Stimulated activated CD8-positive, alpha-beta memory T cell treated with anti-CD3 and anti-CD28 coated beads, Interleukin-15, amount 100 ng/mL, for 24 hours (primary cell): ENCODE data around the gene AQP1.

Experiments used
- DNase-seq: peaks from one replicate; pipeline ENCODE4 v3.0.0-alpha.2; 2020; ENCODE audit warnings: low read depth

Gene AQP1

DNA sequence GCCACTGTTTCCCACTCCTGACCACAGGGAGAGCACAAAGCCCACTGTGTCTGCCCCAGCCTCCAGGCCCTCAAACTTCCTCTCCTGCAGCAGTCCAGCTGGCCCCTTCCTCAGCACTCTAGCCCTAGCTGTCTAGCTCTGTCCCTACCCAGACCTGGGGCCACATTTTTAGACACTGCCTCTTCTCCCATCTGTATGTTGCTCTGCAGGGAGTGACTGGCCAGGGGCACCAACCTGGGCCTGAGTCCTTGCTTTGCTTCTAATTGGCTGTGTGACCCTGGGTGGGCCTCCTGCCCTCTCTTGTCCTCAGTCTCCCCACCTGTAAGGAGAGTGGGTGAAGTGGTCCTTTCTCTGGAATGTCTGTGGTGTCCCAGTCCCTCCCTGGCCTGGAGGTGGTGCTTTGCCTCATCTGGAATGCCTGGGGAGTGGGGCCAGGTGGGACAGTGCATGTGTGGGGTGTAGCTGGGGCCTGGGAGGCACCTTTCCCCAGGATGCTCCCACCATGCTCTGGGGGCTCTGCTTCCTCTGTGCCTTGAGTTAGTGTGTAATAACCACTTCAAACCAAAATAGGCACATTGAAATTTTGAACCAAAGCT is 25.1 kb downstream of the AQP1 start:
- no peak for DNase-seq

DNA sequence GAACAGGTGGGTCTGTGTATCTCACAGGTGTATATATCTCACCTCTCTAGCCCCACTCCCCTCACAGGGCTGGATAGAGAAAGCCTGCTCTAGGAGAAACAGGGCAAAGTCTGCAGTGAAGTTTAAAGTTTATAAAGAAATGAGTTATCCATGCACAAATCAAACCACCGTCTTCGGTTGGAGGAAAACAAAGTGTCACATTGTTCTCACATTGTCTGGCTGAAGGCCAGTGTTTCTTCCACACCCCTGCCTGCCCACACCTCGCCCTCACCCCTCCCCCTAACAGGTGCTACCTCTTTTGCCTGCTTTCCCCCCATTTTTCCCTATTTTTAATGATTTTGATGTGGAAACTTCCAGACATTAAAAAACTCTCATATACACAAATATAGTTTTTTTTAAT is 25.8 kb downstream of the AQP1 start:
- DNase-seq: no peak

DNA sequence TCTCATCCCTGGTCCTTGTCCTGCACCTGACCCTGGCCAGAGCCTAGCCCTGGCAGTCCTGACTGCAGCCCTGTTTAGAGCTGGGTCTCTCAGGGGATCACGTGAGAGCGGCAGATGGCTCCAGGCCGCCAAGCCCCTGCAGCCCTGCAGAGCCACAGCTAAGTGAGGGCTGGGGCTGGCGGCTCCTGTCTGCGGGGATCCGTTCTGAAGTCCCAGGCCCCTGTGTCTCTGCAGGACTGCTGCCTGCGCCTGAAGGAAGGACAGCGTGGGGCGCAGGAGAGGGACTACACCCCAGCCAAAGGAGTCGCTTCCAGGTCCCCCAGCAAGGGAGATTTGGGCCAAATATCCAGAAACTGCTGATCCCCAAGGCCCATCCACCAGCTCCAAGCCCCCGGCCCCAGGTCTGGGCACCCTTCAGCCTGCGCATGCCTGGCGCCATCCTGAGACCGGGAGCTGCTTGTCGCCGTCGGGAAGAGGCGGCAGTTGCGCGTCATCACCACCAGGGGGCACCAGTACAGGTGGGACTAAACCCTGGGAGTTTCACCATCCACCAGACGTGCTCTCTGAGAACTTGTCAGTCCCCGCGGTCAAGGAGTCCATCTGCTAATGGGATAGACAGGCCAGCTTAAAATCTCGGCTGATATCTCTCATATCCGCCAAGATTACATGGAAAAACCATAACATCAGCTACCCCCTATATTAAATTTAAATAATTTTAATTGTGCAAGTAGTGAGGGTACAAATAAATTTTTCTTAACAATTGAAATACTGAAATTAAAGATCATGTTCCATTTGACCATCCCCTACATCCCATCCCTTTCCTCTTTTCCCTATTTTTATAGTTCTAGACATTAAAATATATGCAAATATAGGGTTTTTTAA is 27.0 kb downstream of the AQP1 start:
- peak; percentile 50 for DNase-seq

DNA sequence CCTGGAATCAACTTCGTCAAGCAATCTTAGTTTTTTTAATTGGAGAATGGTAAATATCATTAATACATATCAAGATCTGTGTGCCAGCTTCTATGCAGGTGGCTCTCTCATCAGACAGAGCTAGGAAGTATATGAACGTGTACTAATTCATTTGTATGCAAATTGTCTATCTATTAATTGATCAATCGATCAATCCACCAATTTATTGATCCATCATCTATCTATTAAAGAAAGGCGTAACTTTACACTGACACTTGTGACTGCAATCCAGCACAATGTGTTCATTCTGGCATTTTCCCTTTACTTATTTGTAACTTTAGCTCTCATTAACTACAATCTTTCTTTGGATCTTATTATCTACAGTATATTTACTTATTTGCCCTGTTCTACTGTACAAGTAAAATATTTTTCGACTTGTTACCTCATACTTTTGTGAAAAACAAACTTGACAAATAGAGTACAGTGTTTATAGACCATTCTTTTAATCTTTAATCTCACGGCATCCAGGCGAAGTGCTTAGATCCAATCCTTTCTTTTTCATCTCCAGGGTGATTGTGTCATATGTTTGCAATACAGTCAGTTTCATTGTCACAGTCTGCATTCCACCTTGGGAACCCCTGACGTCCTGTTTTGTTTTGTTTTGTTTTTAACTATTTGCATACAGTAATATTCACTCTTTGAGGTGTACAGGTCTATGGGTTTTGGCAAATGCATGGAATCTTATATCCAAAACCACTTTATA is 30.1 kb downstream of the AQP1 start:
- DNase-seq: no peak

DNA sequence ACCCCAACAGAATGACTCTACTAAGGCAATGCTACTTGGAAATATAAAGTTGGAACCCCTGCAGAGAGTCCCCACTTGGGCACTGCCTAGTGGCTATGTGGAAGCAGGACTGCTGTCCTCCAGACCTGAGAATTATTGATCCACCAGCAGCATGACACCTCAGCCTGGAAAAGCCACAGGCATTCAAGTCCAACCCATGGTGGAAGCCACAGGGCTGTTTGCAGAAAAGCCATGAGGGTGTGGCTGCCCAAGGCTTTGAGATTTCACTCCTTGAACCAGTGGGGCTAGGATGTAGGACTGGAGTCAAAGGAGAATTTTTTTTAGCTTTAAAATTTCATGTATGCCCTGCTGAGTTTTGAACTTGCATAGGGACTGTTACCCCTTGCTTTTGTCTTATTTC is 38.5 kb downstream of the AQP1 start:
- no peak for DNase-seq

DNA sequence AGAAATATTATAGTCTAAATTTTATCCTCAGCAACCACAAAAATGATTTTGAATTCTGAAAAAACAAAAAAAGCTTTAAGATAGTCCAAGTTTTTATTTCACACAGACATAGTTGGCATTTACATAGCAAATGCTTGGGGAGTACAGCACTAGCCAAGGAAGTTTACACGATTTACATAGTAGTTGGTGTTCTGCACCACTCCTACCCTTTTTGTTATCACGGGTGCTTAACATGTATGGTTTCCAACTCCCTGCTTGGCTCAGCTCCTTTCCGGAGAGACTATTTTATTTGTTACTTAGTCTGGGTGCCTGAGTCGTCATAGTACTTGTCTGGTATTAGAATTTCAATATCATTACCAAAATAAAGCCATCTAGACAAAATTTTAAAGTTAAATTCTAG is 43.3 kb downstream of the AQP1 start:
- DNase-seq: no peak

DNA sequence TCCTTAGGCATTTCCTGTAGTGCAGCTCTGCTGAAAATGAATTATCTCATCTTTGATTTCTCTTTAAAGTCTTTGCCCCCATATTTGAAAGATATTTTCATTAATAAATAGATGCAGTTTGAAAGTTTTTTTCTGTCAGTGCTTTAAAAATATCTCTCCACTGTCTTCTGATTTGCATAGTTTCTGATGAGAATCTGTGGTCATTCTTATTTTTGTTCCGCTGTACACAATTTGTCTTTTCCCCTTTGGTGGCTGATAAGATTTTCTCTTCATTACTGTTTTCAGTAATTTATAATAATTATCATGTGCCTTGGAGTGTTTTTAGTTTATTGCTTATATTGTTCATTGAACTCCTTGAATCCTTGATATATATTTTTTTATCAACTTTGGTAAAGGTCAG is 45.1 kb downstream of the AQP1 start:
- no peak for DNase-seq

DNA sequence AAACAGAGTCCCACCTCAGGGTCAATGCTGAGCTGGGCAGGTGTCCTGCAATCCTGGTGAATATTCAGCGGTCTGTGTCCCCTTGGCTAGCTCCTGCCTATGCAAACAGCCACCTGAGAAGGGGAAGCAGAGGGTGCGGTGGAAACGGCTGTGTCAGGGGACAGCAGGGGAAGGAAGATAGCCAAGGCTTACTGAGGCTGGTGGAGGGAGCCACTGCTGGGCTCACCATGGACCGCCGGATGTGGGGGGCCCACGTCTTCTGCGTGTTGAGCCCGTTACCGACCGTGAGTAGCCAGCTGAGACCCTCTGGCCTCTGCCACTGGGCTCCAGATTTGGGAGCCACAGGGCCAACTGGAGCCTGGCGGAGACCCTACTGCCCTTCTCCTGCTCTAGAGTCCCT is 52.2 kb downstream of the AQP1 start, which contains the start of gene GHRHR:
Gene GHRHR (plus strand): TSS at position 112 of the 400 bp plus-strand sequence. CDS start 116 bp downstream, at position 228.
- no peak for DNase-seq

DNA sequence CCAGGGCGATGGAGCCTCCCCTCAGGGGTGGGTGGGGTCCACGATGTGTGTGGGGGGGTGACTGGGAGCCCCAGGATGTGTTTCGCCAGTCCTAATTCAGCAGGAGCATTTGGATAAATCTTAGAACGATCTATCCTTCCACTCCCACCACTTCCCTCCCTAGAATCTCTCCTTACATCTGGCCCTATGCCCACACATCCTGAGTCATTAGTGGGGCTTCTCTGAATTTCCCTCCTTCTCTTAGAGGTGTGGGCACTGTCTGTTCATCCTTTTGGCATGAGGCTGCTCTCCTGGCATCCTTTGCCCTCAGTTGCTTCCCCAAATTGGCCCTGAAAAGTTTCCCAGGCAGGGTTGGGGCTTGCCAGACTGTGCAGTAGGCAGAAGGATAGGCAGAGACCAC is 53.7 kb downstream of the AQP1 start:
- no peak for DNase-seq

DNA sequence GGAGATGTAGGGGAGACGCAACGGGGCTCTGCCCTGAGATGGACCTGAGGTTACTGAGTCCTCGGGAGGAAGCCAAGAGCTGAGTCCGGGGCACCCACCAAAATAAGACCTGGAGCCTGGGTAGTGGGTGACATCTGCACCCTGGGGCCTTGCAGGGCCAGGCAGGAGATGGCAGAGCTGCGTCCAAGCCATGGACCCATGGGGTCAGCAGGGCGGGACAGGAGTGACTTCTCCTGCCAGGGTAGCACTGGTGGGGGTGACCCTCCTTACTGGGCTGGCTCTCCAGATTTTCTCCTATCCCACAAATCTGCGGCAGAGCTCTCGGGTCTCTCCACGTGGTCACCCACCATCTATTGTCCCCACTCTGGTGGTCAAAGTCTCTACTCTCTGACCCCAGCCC is 54.2 kb downstream of the AQP1 start:
- no peak for DNase-seq

DNA sequence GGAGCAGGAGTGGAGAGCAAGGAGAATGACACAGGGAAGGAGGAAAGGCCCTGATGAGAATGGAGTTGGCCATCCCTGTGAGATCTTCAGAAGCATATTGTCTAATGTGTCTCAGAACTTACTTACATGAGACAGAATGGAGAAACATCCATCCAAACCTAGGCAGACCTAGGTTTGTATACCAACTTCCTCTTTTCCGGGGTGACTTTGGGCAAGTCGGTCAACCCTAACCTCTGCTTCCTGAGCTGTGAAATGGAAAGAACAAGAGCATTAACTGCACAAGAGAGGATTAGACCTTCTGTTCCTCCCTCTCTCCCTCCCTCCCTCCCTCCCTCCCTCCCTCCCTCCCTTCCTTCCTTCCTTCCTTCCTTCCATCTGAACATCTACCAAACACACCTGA is 56.6 kb downstream of the AQP1 start:
- DNase-seq: no peak

DNA sequence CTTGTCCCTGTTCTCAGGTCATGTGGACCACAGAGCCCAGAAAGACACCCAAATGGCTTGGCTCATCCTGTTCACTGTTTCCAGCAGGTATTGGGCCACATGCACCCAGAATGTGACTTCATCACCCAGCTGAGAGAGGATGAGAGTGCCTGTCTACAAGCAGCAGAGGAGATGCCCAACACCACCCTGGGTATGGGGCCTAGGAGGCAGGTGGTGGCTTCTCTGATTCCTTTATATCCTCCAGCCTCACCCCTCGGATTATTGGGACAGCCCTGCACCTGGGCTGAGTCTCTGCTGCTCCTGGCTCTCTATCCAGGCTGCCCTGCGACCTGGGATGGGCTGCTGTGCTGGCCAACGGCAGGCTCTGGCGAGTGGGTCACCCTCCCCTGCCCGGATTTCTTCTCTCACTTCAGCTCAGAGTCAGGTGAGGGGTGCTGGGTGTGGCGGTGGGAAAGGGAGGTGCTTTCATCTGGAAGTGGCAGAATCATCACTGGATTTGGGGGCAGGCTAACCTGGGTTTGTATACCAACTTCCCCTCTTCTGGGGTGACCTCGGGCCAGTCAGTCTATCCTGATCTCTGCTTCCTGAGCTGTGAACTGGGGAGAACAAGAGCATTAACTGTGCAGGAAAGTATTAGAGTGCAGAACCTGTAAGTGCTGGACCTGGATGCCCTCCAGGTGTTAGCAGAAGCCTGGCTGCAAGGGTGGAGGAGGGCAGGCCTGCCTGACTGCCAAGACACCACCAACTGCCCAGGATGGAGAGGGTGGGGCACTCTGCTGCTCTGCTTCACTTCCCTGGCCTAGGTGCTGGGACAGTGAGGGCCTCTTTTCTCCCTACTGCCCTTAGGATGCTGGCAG is 57.3 kb downstream of the AQP1 start:
- DNase-seq: no peak

DNA sequence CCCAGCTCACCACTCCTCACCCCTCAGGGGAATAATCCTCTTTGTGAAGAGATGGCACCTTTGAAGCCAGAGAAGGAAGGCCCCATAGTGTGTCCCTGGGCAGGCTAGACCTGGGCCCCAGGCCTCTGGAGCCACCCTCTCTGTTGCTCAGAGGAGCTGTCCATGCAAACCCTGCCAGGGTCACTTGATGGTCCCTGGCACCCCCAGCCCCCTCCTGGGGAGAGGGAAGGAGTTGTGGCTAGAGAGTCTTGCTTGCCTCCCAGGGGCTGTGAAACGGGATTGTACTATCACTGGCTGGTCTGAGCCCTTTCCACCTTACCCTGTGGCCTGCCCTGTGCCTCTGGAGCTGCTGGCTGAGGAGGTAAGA is 57.9 kb downstream of the AQP1 start:
- DNase-seq: no peak

DNA sequence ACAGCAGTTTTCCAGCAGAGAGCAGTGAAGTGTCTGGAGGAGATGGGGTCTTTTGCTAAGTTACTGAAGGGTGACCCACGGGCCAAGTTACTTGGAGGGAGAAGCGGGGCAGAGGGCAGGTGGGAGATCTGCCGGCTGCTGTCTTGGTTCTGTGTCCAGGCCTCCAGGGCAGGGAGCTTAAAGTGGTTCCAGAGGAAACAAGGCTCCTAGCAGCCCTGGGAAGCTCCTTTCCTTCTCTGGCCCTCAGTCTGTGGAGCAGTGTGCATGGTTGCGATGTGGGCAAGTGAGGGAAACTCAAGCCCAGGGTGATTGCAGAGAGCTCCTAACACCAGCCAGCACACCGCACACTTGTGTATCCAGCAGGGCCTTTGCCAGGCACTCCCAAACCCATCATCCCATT is 58.4 kb downstream of the AQP1 start:
- DNase-seq: no peak

DNA sequence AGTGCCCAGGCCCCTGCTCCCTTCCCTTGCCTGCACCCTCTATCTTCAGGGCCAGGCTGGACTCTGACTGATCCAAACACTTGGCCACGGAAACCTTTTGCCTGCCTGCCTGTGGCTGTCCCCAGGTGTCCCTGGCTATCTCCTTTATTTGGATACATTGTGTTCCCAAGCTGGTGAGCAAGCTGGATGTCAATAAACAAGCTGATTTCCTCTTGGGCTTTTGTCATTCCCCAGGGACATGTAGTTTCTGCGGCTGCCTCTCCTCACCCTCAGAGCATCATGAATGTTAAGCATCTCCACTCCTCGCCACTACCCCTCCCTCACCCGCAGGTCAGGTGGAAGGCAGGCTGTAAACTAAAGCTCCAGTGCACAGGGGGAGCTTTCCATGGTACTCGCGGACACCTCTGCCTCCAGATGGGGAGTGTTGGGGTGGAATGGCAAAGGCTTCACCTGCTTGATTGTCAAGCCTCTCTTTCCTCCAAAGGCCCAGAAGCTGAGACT is 59.0 kb downstream of the AQP1 start:
- DNase-seq: no peak

DNA sequence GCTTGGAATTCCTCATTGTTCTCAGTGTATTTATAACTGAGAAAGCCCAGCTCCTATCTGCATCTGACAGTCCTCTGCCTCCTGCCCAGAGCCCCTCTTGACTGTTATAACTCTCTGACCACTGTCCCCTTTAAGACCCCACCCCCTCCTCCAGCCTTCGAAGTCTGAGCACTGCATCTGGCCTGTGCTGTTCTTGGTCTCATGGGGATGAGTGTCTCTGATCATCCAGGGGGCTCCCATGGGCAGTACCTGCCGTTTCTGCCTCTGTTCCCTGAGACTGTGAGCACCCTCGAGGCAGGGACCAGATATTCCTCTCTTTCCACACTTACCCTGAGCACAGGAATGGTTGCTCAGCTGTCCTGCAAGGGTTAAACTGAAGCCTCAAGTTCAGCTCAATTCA is 59.8 kb downstream of the AQP1 start:
- no peak for DNase-seq

DNA sequence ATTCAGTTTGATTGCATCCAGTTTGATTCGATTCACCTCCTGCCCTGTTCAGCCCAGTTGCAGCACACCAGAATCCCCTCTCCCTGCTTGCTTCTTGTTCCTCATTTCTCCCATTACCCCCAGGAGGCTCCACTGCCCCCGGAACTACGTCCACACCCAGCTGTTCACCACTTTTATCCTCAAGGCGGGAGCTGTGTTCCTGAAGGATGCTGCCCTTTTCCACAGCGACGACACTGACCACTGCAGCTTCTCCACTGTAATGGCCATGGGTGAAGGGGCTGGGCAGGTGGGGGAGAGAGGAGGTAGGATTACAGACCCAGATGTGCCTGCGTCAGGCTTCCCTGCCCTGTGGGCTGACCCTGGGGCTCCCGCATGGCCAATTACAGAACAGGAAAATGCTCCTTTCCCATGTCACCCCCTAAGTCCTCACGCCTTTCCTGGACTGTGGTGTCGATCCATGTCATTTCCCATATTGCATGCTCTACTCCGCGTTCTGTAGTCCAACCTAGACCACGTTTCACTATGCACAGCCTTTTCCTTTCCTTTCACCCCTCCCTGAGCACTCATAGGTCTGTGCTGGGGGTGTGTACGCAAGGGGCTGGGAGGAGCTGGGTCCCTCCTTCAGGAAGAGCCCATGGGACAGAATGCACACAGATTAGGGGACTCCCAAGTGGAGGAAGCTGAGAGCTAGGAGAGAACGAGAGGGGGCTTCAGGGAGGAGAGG is 60.3 kb downstream of the AQP1 start:
- DNase-seq: no peak

DNA sequence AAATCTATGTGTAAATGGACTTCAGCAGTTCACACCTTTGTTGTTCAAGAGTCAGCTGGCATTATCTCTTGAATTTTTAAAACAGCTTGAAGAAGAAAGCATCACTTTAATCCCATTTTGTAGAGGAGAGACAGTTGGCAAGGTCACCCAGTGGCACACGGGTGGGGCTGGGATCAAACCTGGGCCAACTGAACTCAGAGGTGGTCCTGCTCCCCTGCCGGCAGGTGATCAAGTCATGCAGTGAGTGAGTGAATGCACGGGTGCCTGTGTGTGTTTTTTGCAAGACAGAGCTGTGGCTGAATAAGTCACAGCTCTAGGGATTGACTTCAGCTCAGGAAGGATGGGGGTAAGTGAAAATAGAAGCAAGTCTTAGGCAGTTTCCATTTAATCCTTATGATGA is 61.6 kb downstream of the AQP1 start:
- DNase-seq: no peak

DNA sequence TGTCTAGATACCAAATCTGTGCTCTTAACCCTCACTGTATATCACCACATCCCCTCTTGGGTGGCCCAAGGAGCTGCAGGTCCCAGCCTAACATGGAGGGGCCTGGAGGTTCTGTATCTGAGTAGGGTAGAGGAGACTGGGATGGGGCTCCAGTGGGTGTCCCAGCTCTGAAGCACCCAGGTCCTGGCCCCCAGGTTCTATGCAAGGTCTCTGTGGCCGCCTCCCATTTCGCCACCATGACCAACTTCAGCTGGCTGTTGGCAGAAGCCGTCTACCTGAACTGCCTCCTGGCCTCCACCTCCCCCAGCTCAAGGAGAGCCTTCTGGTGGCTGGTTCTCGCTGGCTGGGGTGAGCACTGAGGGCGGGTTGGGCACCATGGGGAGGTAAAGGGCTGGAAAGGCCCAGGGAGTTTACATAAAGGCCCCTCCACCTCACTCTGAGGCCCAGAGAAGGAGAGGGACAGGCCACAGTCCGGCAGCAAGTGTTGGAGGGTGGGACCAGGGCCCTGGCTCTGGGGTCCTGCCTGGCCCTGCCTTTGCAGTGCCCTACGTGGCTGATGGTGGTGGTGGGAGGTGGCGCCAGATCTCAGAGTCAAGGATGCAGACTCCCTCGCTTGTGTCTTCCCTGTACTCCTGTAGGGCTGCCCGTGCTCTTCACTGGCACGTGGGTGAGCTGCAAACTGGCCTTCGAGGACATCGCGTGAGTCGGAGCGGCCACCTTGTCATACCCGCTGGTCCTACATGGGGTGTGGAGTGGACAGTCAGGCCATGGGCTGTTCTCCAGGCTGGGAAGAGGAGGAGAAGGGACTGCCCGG is 62.3 kb downstream of the AQP1 start:
- DNase-seq: no peak

DNA sequence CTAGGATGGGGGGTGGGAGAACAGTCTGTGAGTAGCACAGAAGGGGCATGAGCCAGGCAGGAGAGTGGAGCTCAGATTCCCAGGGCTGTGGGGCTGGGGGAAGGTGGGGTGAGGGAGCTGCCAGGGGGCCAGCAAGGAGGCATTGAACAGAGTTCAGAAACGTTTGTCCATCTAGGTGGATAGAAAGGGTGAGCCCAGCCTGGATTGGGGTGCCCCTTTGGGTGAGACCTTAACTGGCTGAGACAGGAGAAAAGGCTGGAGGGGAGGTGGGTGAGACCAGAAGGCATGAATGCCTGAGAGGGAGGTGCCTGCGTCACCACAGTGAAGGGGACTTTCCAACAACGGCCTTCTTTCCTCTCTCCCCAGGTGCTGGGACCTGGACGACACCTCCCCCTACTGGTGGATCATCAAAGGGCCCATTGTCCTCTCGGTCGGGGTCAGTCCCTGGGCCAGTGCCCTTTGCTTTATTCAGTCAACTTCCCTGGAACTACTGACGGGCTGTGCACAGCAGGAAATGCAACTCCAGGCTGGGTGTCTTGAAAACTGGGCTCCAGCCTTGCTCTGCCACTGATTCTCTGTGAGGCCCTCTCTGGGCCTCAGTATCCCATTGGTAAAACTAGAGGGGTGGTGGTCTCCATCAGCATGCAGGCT is 63.1 kb downstream of the AQP1 start:
- DNase-seq: no peak
